Adrenal gland (tissue), 5 donors: ENCODE data around the gene ABCG2.

Experiments used
- POLR2A ChIP-seq, 2 donors: fragments of 450-650 bp; IDR thresholded peaks; one replicate each; pipeline ENCODE4 v1.6.1; 2017; ENCODE audit warnings: antibody characterized with exemption in 2 of 2, mild to moderate bottlenecking in 2 of 2, moderate library complexity in 1 of 2
- TF ChIP-seq, protein P1 (sequence below), 6 experiments: fragments of 450-650 bp in 4 of 6; fragments of 200-600 bp in 2 of 6; sonication (generic) in 1 of 6; IDR thresholded peaks; 1 replicate in 5 of 6; 2 replicates in 1 of 6; pipeline versions ENCODE4 v1.5.1 to v1.8.0; 2016 to 2021; ENCODE audit warnings: antibody characterized with exemption in 6 of 6, mild to moderate bottlenecking in 2 of 6, moderate library complexity in 1 of 6
- donor health status: DM: no; HTN: no; CAD: no.

DNA sequence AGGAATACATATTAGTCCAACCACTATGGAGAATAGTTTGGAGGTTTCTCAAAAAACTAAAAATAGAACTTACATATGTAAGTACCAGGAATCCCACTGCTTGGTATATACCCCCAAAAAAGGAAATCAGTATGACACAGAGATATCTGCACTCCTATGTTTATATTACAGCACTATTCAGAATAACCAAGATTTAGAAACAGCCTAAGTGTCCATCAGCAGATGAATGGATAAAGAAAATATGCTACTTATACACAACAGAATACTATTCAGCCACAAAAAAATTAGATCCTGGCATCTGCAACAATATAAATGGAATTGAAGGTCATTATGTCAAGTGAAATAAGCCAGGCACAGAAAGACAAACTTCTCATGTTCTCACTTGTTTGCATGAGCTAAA is 27.5 kb upstream of the ABCG2 start:
- TF ChIP-seq POLR2A (IDR thresholded peaks at IDR 0.05), result no peak
- TF ChIP-seq, protein P1, sequence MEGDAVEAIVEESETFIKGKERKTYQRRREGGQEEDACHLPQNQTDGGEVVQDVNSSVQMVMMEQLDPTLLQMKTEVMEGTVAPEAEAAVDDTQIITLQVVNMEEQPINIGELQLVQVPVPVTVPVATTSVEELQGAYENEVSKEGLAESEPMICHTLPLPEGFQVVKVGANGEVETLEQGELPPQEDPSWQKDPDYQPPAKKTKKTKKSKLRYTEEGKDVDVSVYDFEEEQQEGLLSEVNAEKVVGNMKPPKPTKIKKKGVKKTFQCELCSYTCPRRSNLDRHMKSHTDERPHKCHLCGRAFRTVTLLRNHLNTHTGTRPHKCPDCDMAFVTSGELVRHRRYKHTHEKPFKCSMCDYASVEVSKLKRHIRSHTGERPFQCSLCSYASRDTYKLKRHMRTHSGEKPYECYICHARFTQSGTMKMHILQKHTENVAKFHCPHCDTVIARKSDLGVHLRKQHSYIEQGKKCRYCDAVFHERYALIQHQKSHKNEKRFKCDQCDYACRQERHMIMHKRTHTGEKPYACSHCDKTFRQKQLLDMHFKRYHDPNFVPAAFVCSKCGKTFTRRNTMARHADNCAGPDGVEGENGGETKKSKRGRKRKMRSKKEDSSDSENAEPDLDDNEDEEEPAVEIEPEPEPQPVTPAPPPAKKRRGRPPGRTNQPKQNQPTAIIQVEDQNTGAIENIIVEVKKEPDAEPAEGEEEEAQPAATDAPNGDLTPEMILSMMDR (IDR thresholded peaks at IDR 0.05), result no peak
